ENCODE measurements around the gene SIX6.

The SIX6 gene

GRCh38 chr14:60514378-60514740, 5.4 kb downstream of the SIX6 start:
- DNase-seq (ENCODE audit: low read depth in 3 of 3), result no peak

GRCh38 chr14:60514741-60515491, 6.0 kb downstream of the SIX6 start:
- no peak for DNase-seq (ENCODE audit: low read depth in 3 of 3)

- no peak for DNase-seq (ENCODE audit: low read depth in 3 of 3)
Observed at GRCh38 chr14:60515511-60516289, 6.8 kb downstream of the SIX6 start.

GRCh38 chr14:60532442-60532841, 23.5 kb downstream of the SIX6 start:
- no peak for DNase-seq (ENCODE audit: low read depth in 3 of 3)

DNA sequence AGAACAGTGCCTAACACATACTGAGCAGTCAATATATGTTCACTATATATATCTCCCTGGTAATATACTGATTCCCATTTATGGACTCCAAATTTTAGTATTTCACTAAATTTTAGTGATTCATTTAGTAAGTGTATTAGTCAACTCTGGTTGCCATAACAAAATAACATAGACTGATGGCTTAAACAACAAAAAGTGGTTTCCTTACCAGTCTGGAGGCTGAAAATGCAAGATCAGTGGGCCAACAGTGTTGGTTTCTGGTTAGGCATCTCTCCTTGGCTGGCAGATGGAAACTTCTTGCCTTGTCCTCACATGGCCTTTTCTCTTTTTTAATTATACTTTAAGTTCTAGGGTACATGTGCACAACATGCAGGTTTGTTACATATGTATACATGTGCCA, 28.7 kb downstream of the SIX6 start:
- DNase-seq (ENCODE audit: low read depth in 3 of 3), result no peak

DNA sequence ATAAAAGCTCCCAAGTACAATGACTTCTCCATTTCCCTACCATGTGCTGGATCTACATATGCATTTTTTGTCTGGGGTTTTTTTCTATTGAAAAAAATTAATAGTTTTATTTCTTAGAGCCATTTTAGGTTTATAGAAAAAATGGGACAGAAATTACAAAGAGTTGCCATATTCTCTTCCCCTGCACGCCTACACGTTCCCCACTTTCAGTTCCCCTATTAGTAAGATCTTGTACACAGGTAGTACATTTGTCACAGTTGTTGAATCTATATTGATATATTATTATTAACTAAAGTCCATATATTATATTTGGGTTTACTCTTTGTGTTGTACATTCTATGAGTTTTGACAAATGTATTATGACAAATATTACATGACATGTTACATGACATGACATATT, 35.7 kb downstream of the SIX6 start:
- DNase-seq (ENCODE audit: low read depth in 3 of 3), result no peak

GRCh38 chr14:60553808-60554207, 44.9 kb downstream of the SIX6 start:
- no peak for DNase-seq (ENCODE audit: low read depth in 3 of 3)

DNA sequence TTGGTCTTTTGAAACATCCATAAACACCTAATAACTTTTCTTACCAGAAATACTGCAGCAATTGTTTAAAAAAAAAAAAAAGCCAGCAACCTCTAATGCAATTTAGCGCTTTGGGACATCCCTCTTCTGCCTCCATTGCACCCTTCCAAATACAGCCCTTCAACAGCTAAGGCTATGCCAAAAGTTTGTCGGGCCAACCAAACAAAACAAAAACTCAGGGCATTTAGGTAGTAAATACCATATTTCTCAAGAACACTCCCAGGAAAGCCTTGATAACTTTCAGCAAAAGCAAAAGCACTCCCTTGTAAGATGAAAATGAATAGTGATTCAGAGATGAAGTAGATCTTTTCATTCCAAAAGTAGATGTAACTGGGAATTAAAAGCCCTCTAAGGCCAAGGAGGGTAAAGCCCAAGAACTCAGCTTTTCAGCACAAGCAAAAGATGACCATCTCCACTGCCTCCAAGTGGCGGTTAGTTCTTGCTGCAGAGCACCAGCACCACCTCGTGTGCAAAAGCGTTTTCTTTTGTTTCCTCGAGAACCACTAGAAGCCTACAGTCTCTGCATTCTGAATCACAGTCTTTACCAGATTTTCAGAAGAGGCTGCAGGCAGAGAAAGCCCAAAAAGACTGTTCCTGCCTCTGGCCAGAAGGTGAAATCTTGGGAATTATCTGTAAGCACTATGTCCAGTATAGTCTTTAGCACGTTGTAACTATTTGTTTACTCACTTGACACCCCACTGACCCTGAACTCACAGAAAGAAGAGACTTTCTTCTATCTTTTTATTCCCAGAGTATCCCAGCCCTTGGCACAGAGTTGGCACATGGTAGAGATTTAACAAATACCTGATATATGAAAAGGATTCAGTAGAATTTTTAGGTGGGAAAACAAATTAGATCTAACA, 53.1 kb downstream of the SIX6 start:
- DNase-seq (ENCODE audit: low read depth in 3 of 3), result peak in 1 of 3 experiments; percentile 9

Measured in stimulated activated CD4-positive, alpha-beta T cell treated with anti-CD3 and anti-CD28 coated beads, TNF-alpha, amount 100 ng/mL, for 24 hours (primary cell).